ENCODE measurements around the gene CASP9.
"Not testable (repeated sequence)": the region's sequence is repeated elsewhere in the genome, so short reads cannot be mapped to it uniquely, and the experiment has no call there.

DNA sequence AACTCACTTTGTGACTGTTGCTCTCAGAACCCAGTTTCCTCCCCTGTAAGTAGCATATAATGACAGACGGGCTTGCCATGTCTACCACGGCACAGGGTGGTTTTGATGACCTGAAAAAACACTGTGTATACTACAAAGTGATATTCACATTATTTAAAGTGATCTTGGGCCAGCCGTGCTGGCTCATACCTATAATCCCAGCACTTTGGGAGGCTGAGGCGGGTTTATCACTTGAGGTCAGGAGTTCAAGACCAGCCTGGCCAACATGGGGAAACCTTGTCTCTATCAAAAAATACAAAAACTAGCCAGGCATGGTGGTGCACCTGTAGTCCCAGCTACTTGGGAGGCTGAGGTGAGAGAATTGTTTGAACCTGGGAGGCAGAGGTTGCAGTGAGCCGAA is 9.5 kb downstream of the CASP9 start:
- not testable (repeated sequence) for TF ChIP-seq HNF4A (CRISPR knock-in tag; IDR thresholded peaks at IDR 0.05); YEATS2 (CRISPR knock-in tag; IDR thresholded peaks at IDR 0.05; ENCODE audit: borderline replicate concordance); SALL2 (CRISPR knock-in tag; IDR thresholded peaks at IDR 0.05); TBP (CRISPR knock-in tag; IDR thresholded peaks at IDR 0.05); ZNF501 (CRISPR knock-in tag; IDR thresholded peaks at IDR 0.05)
- TF ChIP-seq, protein P1, sequence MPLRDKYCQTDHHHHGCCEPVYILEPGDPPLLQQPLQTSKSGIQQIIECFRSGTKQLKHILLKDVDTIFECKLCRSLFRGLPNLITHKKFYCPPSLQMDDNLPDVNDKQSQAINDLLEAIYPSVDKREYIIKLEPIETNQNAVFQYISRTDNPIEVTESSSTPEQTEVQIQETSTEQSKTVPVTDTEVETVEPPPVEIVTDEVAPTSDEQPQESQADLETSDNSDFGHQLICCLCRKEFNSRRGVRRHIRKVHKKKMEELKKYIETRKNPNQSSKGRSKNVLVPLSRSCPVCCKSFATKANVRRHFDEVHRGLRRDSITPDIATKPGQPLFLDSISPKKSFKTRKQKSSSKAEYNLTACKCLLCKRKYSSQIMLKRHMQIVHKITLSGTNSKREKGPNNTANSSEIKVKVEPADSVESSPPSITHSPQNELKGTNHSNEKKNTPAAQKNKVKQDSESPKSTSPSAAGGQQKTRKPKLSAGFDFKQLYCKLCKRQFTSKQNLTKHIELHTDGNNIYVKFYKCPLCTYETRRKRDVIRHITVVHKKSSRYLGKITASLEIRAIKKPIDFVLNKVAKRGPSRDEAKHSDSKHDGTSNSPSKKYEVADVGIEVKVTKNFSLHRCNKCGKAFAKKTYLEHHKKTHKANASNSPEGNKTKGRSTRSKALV (CRISPR knock-in tag; IDR thresholded peaks at IDR 0.05) = not testable (repeated sequence)
- TF ChIP-seq, protein P2, sequence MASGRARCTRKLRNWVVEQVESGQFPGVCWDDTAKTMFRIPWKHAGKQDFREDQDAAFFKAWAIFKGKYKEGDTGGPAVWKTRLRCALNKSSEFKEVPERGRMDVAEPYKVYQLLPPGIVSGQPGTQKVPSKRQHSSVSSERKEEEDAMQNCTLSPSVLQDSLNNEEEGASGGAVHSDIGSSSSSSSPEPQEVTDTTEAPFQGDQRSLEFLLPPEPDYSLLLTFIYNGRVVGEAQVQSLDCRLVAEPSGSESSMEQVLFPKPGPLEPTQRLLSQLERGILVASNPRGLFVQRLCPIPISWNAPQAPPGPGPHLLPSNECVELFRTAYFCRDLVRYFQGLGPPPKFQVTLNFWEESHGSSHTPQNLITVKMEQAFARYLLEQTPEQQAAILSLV (CRISPR knock-in tag; IDR thresholded peaks at IDR 0.05; ENCODE audit: borderline replicate concordance) = not testable (repeated sequence)

Data from HepG2 (cell line).